HG02763 (cell line): ENCODE data around the gene NTRK1.

Experiments
- ATAC-seq: cut with Tn5 transposase; IDR thresholded peaks from one replicate; pipeline ENCODE4 v1.9.1; 2021; ENCODE audit warnings: mild to moderate bottlenecking, moderate library complexity; ENCODE audit not compliant: unreplicated experiment

NTRK1 gene

DNA sequence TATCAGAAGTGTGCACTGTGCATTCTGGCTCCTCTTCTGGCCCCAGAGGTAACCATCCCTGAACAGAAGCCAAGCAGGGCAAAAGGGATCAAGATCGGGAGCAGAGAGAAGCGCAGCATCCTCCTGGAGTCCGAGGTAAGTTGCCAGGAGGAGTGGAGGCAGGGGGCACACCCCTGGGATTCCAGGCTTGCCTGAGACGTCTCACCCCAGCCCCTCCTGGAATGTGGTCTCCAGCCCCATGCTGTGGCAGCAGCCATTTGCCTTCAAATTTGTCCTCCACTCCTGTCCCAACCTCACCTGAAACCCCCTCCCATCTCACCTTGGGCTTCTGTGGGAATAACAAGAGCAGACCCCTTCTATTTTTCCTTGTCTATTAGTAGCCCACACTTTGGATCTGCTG is 69.8 kb downstream of the NTRK1 start:
- ATAC-seq, result no peak
